ENCODE data around the gene AUTS2.

GRCh38 chr7:69756235-69756634 lies 158.0 kb downstream of the AUTS2 start:
- no peak for TF ChIP-seq CTCF (IDR thresholded peaks at IDR 0.05; ENCODE audit: poor library complexity, severe bottlenecking)
- TF ChIP-seq TAF1 (IDR thresholded peaks at IDR 0.05; ENCODE audit: low read depth), result no peak
- TF ChIP-seq EZH2 (IDR thresholded peaks at IDR 0.05; ENCODE audit: borderline replicate concordance, insufficient read depth, low read length, poor library complexity, severe bottlenecking), result no peak
